SK-N-SH (cell line): Measurements from ENCODE around the gene POLA2. TPM values are rescaled to one million over a fixed set of nuclear protein-coding genes. Genes with fewer than 3 reads are reported as not detected.

Experiments used
- CTCF ChIA-PET: fragments of 300-600, 350-600 bp; formaldehyde crosslinking; extraction: SDS; loops from one replicate; lab custom pipeline; 2021; lab: Yijun Ruan, JAX
- POLR2A ChIA-PET: fragments of 350-600 bp; sonication (Branson Sonifier 250); formaldehyde crosslinking; extraction: SDS; loops from one replicate; lab custom pipeline; 2020; ENCODE audit warnings: antibody characterized with exemption, inconsistent platforms; lab: Yijun Ruan, JAX
- DNase-seq: peaks from one replicate; pipeline ENCODE4 v3.0.0; 2012
- H2AFZ ChIP-seq: fragments of 200-600 bp; sonication (generic); 2 replicates; pipeline ENCODE4 v1.8.1; 2016; ENCODE audit warnings: antibody characterized with exemption, mild to moderate bottlenecking, low read depth
- H3F3A ChIP-seq: fragments of 200-600 bp; sonication (generic); replicated peaks from 2 replicates; pipeline ENCODE3; 2016; ENCODE audit warnings: antibody characterized with exemption, mild to moderate bottlenecking; ENCODE audit not compliant: insufficient read depth
- H3K27ac ChIP-seq, 2 experiments: fragments of 200-500 bp in 1 of 2; fragments of 200-600 bp in 1 of 2; sonication (Bioruptor generic) in 1 of 2; sonication (generic), shearing (Covaris generic) in 1 of 2; 2 replicates each; pipeline versions ENCODE4 v1.5.1 to v1.6.1; 2014 to 2016; ENCODE audit warnings: low read depth in 2 of 2, inconsistent platforms in 1 of 2, low read length in 1 of 2, mild to moderate bottlenecking in 1 of 2, mixed read lengths in 1 of 2
- H3K27me3 ChIP-seq: fragments of 200-600 bp; sonication (generic), shearing (Covaris generic); 2 replicates; pipeline ENCODE4 v1.6.1; 2016; ENCODE audit warnings: mixed run types; ENCODE audit not compliant: insufficient read depth
- H3K36me3 ChIP-seq, 2 experiments: fragments of 200-500 bp in 1 of 2; fragments of 200-600 bp in 1 of 2; sonication (Bioruptor generic) in 1 of 2; sonication (generic) in 1 of 2; replicated peaks in 1 of 2; 2 replicates each; pipeline versions ENCODE3 to v1.5.1; 2014 to 2016; ENCODE audit warnings: low read length in 1 of 2, mild to moderate bottlenecking in 1 of 2; ENCODE audit not compliant: insufficient read depth in 2 of 2, control insufficient read depth in 1 of 2
- H3K4me1 ChIP-seq, 2 experiments: fragments of 200-500 bp in 1 of 2; fragments of 200-600 bp in 1 of 2; sonication (Bioruptor generic) in 1 of 2; sonication (generic), shearing (Covaris generic) in 1 of 2; 2 replicates each; pipeline versions ENCODE4 v1.5.1 to v1.6.1; 2014 to 2016; ENCODE audit warnings: low read depth in 1 of 2, low read length in 1 of 2, mixed run types in 1 of 2; ENCODE audit not compliant: insufficient read depth in 2 of 2, control insufficient read depth in 1 of 2
- H3K4me2 ChIP-seq: fragments of 200-600 bp; sonication (generic), shearing (Covaris generic); 2 replicates; pipeline ENCODE4 v1.6.1; 2017; ENCODE audit warnings: mixed run types
- H3K4me3 ChIP-seq, 2 experiments: fragments of 200-500 bp in 1 of 2; fragments of 200-600 bp in 1 of 2; sonication (Bioruptor generic) in 1 of 2; sonication (generic), shearing (Covaris generic) in 1 of 2; 2 replicates each; pipeline versions ENCODE4 v1.5.1 to v1.8.1; 2014 to 2016; ENCODE audit warnings: low read depth in 2 of 2, inconsistent platforms in 1 of 2, low read length in 1 of 2, mild to moderate bottlenecking in 1 of 2, mixed read lengths in 1 of 2, moderate library complexity in 1 of 2
- H3K79me2 ChIP-seq: fragments of 200-600 bp; sonication (generic); 2 replicates; pipeline ENCODE4 v1.8.1; 2017; ENCODE audit warnings: mild to moderate bottlenecking; ENCODE audit not compliant: insufficient read depth
- H3K9ac ChIP-seq: fragments of 200-600 bp; sonication (generic); 2 replicates; pipeline ENCODE4 v1.6.1; 2017; ENCODE audit warnings: mixed run types
- H3K9me2 ChIP-seq: fragments of 200-600 bp; sonication (generic); 2 replicates; pipeline ENCODE4 v1.6.1; 2017; ENCODE audit warnings: mixed run types
- H3K9me3 ChIP-seq: fragments of 200-600 bp; sonication (generic); 2 replicates; pipeline ENCODE4 v1.6.1; 2017; ENCODE audit warnings: mixed run types, mild to moderate bottlenecking, moderate library complexity
- H4K20me1 ChIP-seq: fragments of 200-600 bp; sonication (generic); 2 replicates; pipeline ENCODE4 v1.6.1; 2017; ENCODE audit warnings: mild to moderate bottlenecking, mixed run types; ENCODE audit not compliant: insufficient read depth
- CTCF ChIP-seq: fragments of 200-600 bp; sonication (generic); IDR thresholded peaks from 2 replicates; pipeline ENCODE4 v1.6.1; 2017; ENCODE audit warnings: antibody characterized with exemption, mild to moderate bottlenecking, moderate library complexity
- ELF1 ChIP-seq: IDR thresholded peaks from 2 replicates; pipeline ENCODE4 v1.4.0; 2012
- FOXJ3 ChIP-seq: sonication (generic); formaldehyde crosslinking; IDR thresholded peaks from 2 replicates; pipeline ENCODE4 v1.5.1; 2020; ENCODE audit warnings: mild to moderate bottlenecking, missing genetic modification reagents
- FOXM1 ChIP-seq: IDR thresholded peaks from 2 replicates; pipeline ENCODE4 v1.4.0; 2012; ENCODE audit warnings: low read depth, mild to moderate bottlenecking
- GABPA ChIP-seq: IDR thresholded peaks from 2 replicates; pipeline ENCODE4 v1.4.0; 2012; ENCODE audit warnings: low read depth, mild to moderate bottlenecking
- JUND ChIP-seq: IDR thresholded peaks from 2 replicates; pipeline ENCODE4 v1.4.0; 2012
- MAX ChIP-seq: IDR thresholded peaks from 2 replicates; pipeline ENCODE4 v1.4.0; 2012; ENCODE audit warnings: low read depth
- MEF2A ChIP-seq: IDR thresholded peaks from 2 replicates; pipeline ENCODE4 v1.4.0; 2012; ENCODE audit warnings: low read depth, borderline replicate concordance
- MXI1 ChIP-seq: IDR thresholded peaks from 2 replicates; pipeline ENCODE4 v1.6.1; 2012; ENCODE audit warnings: mild to moderate bottlenecking, low read depth, low read length, improper control_type of control experiment
- PBX3 ChIP-seq: IDR thresholded peaks from 2 replicates; pipeline ENCODE4; 2012
- POLR2AphosphoS5 ChIP-seq: IDR thresholded peaks from 2 replicates; pipeline ENCODE4 v1.6.1; 2012; ENCODE audit warnings: low read depth, low read length
- SIN3A ChIP-seq: IDR thresholded peaks from 2 replicates; pipeline ENCODE4 v1.6.1; 2012; ENCODE audit warnings: low read depth, mild to moderate bottlenecking, low read length, moderate library complexity, borderline replicate concordance
- TEAD4 ChIP-seq: IDR thresholded peaks from 2 replicates; pipeline ENCODE4 v1.4.0; 2012; ENCODE audit warnings: mild to moderate bottlenecking, borderline replicate concordance; ENCODE audit not compliant: insufficient read depth
- YY1 ChIP-seq: IDR thresholded peaks from 2 replicates; pipeline ENCODE4 v1.4.0; 2012; ENCODE audit warnings: low read depth, mild to moderate bottlenecking
- WGBS: methylation state at CpG from one replicate; pipeline ENCODE4 v1.1.6; 2017; ENCODE audit warnings: low lambda C conversion rate; 5-methylcytosine and 5-hydroxymethylcytosine counted together
- polyA plus RNA-seq, 3 experiments: library from polyadenylated mRNA; depleted of rRNA; stranded (reverse); fragments of >200 nt; gene quantifications; 2 replicates each; pipeline ENCODE4 v1.2.3, GENCODE V29; 2012
- TF ChIP-seq, protein P1 (sequence below): IDR thresholded peaks from 2 replicates; pipeline ENCODE4 v1.4.0; 2012; ENCODE audit warnings: low read depth, borderline replicate concordance

POLA2 gene
- polyA plus RNA-seq, 1 of the 3 experiments (the other 2 are of a cell fraction), result 18.4 TPM

GRCh38 chr11:65304613-65305012 lies 42.9 kb downstream of the POLA2 start (continued):
- no peak for TF ChIP-seq FOXJ3 (CRISPR knock-in tag)

DNA sequence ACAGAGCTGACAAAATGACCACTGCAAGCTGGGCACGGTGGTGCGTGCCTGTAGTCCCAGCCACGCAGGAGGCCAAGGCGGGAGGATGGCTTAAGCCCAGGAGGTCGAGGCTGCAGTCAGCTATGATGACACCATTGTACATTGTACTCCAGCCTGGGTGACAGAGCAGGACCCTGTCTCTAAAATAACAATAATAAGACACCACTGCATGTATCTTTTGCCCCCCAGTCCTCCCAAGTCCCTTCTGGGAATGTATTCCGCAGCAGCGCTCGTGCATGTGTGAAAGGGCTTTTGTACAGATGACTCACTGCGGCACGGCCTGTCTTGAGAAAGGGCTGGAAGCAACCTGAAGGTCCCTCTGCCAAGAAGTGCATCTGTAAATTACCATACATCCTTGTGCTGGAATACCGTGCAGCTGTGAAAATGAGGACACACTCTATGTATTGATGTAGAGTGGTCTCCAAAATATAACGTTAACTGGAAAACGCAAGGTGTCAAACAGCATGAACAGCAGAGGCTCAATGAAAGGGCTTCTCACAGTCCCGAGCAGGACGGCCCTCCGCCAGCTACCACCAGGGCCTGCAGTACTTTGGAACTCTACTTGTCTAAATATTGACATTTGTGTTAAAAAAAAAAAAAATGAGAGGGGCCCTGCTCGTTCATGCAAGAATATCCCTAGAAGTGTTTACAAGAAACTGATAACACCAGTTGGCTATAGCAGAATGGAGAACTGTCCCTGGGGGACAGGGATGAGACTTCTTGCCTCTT lies 43.9 kb downstream of the POLA2 start:
- H3K9me2 ChIP-seq, result no peaks in the 10 kb centered on the region
- H3F3A ChIP-seq, result peaks cover 20% of the 10 kb centered on the region
- DNase-seq, result no peak
- no peak overlapping the region for H3K4me3 ChIP-seq
- no peak overlapping the region for H2AFZ ChIP-seq
- H3K4me1 ChIP-seq, result peaks cover 3 to 29% of the 10 kb centered on the region in 2 experiments; a peak in 2 of 4 replicates
- no peaks in the 10 kb centered on the region for H3K27me3 ChIP-seq
- ChIA-PET POLR2A (no interaction called here), CTCF (interaction anchor here (6.8 kb wide), 1 partner anchor 9 kb away, joined by 63 read pairs; the partner anchor contains the start of gene CDC42EP2)
- H4K20me1 ChIP-seq, result no peaks in the 10 kb centered on the region
- no peak overlapping the region for H3K27ac ChIP-seq
- H3K9ac ChIP-seq, result no peak overlapping the region
- H3K4me2 ChIP-seq, result no peak overlapping the region
- no peak for TF ChIP-seq MEF2A
- TF ChIP-seq, protein P1, sequence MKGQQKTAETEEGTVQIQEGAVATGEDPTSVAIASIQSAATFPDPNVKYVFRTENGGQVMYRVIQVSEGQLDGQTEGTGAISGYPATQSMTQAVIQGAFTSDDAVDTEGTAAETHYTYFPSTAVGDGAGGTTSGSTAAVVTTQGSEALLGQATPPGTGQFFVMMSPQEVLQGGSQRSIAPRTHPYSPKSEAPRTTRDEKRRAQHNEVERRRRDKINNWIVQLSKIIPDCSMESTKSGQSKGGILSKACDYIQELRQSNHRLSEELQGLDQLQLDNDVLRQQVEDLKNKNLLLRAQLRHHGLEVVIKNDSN, result no peak
- no peak for TF ChIP-seq JUND
- TF ChIP-seq POLR2AphosphoS5, result no peak
- no peaks in the 10 kb centered on the region for H3K36me3 ChIP-seq
- H3K79me2 ChIP-seq, result no peaks in the 10 kb centered on the region
- no peaks in the 10 kb centered on the region for H3K9me3 ChIP-seq
- WGBS, result 91% methylated on average over 17 of the region's 17 CpGs

- Histone ChIP-seq H3K27ac (no peak overlapping the region), H3K4me1 (peaks cover 3 to 25% of the 10 kb centered on the region in 2 experiments; a peak in 2 of 4 replicates), H3K4me2 (no peak overlapping the region), H4K20me1 (no peaks in the 10 kb centered on the region), H3F3A (peaks cover 20% of the 10 kb centered on the region), H3K9me2 (no peaks in the 10 kb centered on the region), H3K9me3 (no peaks in the 10 kb centered on the region), H3K79me2 (no peaks in the 10 kb centered on the region), H3K4me3 (no peak overlapping the region), H2AFZ (no peak overlapping the region), H3K9ac (no peak overlapping the region), H3K36me3 (no peaks in the 10 kb centered on the region), H3K27me3 (no peaks in the 10 kb centered on the region)
- ChIA-PET CTCF (interaction anchor here (1.4 to 6.8 kb wide), 3 partner anchors 8 to 32 kb away, joined by 3 to 63 read pairs (median 4); partner anchors contain the start of gene CDC42EP2), POLR2A (no interaction called here)
- DNase-seq, result no peak
- 85% methylated on average over 6 of the region's 6 CpGs for WGBS
- TF ChIP-seq MXI1 (no peak), ELF1 (no peak), FOXM1 (no peak), CTCF (no peak), MAX (no peak), YY1 (no peak), SIN3A (no peak), TEAD4 (no peak), JUND (no peak), PBX3 (no peak), GABPA (no peak)
Measured at GRCh38 chr11:65307298-65308229, 45.8 kb downstream of the POLA2 start.
